Measurements from ENCODE around the gene ZSCAN29. TPM values are rescaled to one million over a fixed set of nuclear protein-coding genes. Genes with fewer than 3 reads are reported as not detected.

The ZSCAN29 gene
- total RNA-seq, 2 experiments from 2014 or later, result 30.2 to 73.7 TPM

DNA sequence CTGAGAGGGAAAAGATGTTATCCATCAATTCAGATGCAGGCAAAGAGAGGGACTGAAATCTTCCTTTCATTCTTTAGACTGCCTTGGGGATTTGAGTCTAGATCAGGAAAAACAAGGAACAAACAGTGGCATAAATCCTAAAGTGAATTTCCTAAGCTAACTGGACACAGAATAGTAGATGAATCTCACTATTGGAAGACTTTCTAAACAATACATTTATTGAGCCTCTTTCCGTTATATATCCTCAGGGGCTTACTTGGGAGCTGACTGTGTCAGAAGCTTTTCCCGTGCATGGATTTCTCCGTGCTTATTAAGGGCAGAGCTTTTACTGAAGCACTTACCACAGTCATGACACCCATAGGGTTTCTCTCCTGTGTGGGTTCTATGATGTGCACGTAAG lies 10.0 kb downstream of the ZSCAN29 start:
- intact Hi-C loops (cut with micrococcal nuclease; ENCODE audit: unreplicated experiment), result no loop called here
- Histone ChIP-seq H3K9me3 (ENCODE audit: low read length) (no peaks in the 10 kb centered on the region), H3K36me3 (ENCODE audit: insufficient read depth, low read length) (peaks cover 87% of the 10 kb centered on the region), H2AFZ (ENCODE audit: low read length) (no peak overlapping the region), H4K20me1 (ENCODE audit: insufficient read depth, low read length) (no peaks in the 10 kb centered on the region), H3K4me1 (ENCODE audit: insufficient read depth, low read length, poor library complexity, severe bottlenecking) (peaks cover 7% of the 10 kb centered on the region), H3K79me2 (ENCODE audit: insufficient read depth, low read depth, low read length) (no peaks in the 10 kb centered on the region; the same call in 1 of the 2 replicates), H3K4me3 (ENCODE audit: low read depth, low read length, poor library complexity, severe bottlenecking) (no peak overlapping the region), H3K9me2 (ENCODE audit: insufficient read depth, low read length) (no peaks in the 10 kb centered on the region), H3K4me2 (ENCODE audit: low read length) (no peak overlapping the region), H3K27ac (ENCODE audit: low read depth, low read length, poor library complexity, severe bottlenecking) (no peak overlapping the region)
- CTCF ChIA-PET (ENCODE audit: unreplicated experiment), result interaction anchor here (0.9 kb wide), 1 partner anchor 15 kb away, joined by 3 read pairs; no protein-coding TSS in a partner anchor
- no peak for DNase-seq (ENCODE audit: low spot score)
- TF ChIP-seq EZH2phosphoT487 (IDR thresholded peaks at IDR 0.05; ENCODE audit: borderline replicate concordance, low read depth, low read length), result no peak
- TF ChIP-seq, protein P1, sequence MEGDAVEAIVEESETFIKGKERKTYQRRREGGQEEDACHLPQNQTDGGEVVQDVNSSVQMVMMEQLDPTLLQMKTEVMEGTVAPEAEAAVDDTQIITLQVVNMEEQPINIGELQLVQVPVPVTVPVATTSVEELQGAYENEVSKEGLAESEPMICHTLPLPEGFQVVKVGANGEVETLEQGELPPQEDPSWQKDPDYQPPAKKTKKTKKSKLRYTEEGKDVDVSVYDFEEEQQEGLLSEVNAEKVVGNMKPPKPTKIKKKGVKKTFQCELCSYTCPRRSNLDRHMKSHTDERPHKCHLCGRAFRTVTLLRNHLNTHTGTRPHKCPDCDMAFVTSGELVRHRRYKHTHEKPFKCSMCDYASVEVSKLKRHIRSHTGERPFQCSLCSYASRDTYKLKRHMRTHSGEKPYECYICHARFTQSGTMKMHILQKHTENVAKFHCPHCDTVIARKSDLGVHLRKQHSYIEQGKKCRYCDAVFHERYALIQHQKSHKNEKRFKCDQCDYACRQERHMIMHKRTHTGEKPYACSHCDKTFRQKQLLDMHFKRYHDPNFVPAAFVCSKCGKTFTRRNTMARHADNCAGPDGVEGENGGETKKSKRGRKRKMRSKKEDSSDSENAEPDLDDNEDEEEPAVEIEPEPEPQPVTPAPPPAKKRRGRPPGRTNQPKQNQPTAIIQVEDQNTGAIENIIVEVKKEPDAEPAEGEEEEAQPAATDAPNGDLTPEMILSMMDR (conservative IDR thresholded peaks at IDR 0.05; ENCODE audit: low read length), result no peak
- POLR2A ChIA-PET, result interaction anchor here (0.7 to 1.5 kb wide), 4 partner anchors 9 to 604 kb away, joined by 3 to 6 read pairs (median 4); no protein-coding TSS in a partner anchor
- no TSS peak for BruUV-seq (replicated peaks)

DNA sequence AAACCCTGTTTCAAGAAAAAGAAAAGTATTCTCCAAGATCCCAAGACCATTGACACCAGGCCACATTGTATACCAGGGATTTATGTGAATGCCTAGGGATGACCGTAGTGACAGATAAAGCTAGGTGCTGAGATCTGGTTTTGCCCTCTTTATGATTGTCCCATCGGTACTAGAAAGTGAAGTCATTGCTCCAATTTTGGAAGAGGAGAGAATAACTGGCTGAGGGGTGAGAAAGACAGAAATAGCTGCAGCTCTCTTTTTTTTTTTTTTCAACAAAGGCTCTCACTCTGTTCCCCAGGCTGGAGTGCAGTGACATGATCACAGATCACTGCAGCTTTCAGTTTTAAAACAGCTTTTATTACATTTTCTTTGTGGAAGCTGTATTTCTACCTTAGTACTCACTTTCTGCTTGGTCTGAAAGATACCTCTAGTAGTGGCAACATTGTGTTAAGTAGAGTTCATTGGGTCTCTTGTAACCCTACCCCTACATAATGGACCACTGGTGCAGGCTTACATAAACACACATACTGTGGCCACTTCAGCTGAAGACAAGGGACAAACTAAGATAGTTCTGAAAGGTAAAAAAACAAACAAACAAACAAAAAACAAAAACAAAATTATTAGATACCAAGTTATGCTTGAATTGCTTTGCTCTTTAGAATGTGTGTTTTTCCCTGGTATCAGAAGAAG lies 18.0 kb downstream of the ZSCAN29 start:
- intact Hi-C loops (cut with micrococcal nuclease; ENCODE audit: unreplicated experiment), result no loop called here
- Histone ChIP-seq H3K4me3 (ENCODE audit: low read depth, low read length, poor library complexity, severe bottlenecking) (no peak overlapping the region), H3K27ac (ENCODE audit: low read depth, low read length, poor library complexity, severe bottlenecking) (no peak overlapping the region), H3K9me3 (ENCODE audit: low read length) (no peaks in the 10 kb centered on the region), H3K79me2 (ENCODE audit: insufficient read depth, low read depth, low read length) (no peaks in the 10 kb centered on the region), H3K4me1 (ENCODE audit: insufficient read depth, low read length, poor library complexity, severe bottlenecking) (no peaks in the 10 kb centered on the region), H4K20me1 (ENCODE audit: insufficient read depth, low read length) (no peaks in the 10 kb centered on the region), H3K36me3 (ENCODE audit: insufficient read depth, low read length) (peaks cover 62% of the 10 kb centered on the region), H3K9me2 (ENCODE audit: insufficient read depth, low read length) (no peaks in the 10 kb centered on the region), H3K4me2 (ENCODE audit: low read length) (no peak overlapping the region), H2AFZ (ENCODE audit: low read length) (no peak overlapping the region)
- BruUV-seq (replicated peaks), result no TSS peak
- ChIA-PET CTCF (ENCODE audit: unreplicated experiment) (no interaction called here), POLR2A (interaction anchor here (0.7 to 1.5 kb wide), 2 partner anchors 11 to 12 kb away, joined by 4 to 6 read pairs; no protein-coding TSS in a partner anchor)
- no peak for DNase-seq (ENCODE audit: low spot score)
- TF ChIP-seq, protein P1 (conservative IDR thresholded peaks at IDR 0.05; ENCODE audit: low read length), result no peak
- TF ChIP-seq EZH2phosphoT487 (IDR thresholded peaks at IDR 0.05; ENCODE audit: borderline replicate concordance, low read depth, low read length), result no peak

DNA sequence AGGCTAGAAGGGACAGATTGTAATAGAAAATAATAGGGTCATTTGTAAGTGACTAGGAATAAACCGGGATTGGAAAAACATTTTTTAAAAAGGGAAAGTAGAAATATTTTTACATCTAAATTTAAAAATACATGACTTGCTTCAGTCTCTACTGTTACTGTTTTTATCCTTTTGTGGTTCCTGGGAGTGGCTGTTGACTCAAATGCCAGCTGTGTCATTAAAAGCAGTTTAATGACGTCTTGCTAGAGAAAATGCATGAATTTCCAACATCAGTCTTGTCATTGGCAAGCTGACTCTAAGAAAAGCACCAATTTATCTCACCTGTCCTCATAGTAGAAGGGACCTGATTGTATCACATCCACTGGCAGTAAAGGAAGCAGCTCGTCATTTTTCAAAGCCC lies 23.7 kb downstream of the ZSCAN29 start:
- H3K79me2 ChIP-seq (ENCODE audit: insufficient read depth, low read depth, low read length), result no peaks in the 10 kb centered on the region
- no peak for DNase-seq (ENCODE audit: low spot score)
- POLR2A ChIA-PET, result interaction anchor here (0.6 to 1.0 kb wide), 2 partner anchors 11 to 1276 kb away, joined by 3 read pairs; no protein-coding TSS in a partner anchor
- peaks cover 13% of the 10 kb centered on the region for H3K4me1 ChIP-seq (ENCODE audit: insufficient read depth, low read length, poor library complexity, severe bottlenecking)
- TF ChIP-seq EZH2phosphoT487 (IDR thresholded peaks at IDR 0.05; ENCODE audit: borderline replicate concordance, low read depth, low read length), result no peak
- TF ChIP-seq, protein P1 (conservative IDR thresholded peaks at IDR 0.05; ENCODE audit: low read length), result no peak
- no peak overlapping the region for H3K4me2 ChIP-seq (ENCODE audit: low read length)
- no peaks in the 10 kb centered on the region for H4K20me1 ChIP-seq (ENCODE audit: insufficient read depth, low read length)
- no peak overlapping the region for H2AFZ ChIP-seq (ENCODE audit: low read length)
- H3K4me3 ChIP-seq (ENCODE audit: low read depth, low read length, poor library complexity, severe bottlenecking), result no peak overlapping the region
- H3K27ac ChIP-seq (ENCODE audit: low read depth, low read length, poor library complexity, severe bottlenecking), result no peak overlapping the region
- intact Hi-C loops (cut with micrococcal nuclease; ENCODE audit: unreplicated experiment), result no loop called here
- BruUV-seq (replicated peaks), result no TSS peak
- CTCF ChIA-PET (ENCODE audit: unreplicated experiment), result interaction anchor here (0.8 kb wide), 1 partner anchor 25 kb away, joined by 3 read pairs; no protein-coding TSS in a partner anchor
- H3K9me3 ChIP-seq (ENCODE audit: low read length), result no peaks in the 10 kb centered on the region
- H3K36me3 ChIP-seq (ENCODE audit: insufficient read depth, low read length), result peaks cover 42% of the 10 kb centered on the region
- no peaks in the 10 kb centered on the region for H3K9me2 ChIP-seq (ENCODE audit: insufficient read depth, low read length)

Measured in OCI-LY7 (cell line).